ENCODE data around the gene EPB41L5.

DNA sequence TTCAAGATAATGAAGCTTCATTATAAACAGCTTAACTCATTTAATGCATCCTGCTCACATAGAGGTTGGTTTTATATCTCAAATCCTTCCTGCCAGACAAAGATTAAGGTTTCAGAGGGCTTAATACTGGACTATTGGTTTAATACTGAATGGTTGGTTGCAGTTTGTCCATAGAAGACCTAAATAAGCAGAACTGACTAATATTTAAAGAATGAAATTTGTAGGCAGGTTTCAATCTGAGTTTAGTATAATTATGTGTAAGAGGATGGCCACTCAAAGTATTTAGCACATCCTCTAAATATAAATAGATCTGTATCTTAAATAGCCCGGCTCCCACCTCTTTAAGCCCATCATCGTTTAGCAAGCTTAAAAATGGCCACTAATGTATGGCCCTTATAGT is 92.5 kb downstream of the EPB41L5 start:
- TF ChIP-seq POLR2A (IDR thresholded peaks at IDR 0.05; ENCODE audit: low read length) (no peak), GATA1 (IDR thresholded peaks at IDR 0.05; ENCODE audit: low read depth, low read length) (no peak)

All from erythroblast (primary cell).